DMS53 treated with DMSO at 0.1 percent for 48 hours (cell line): Measurements from ENCODE around the gene GRIK5.

Experiments
- DNase-seq: peaks from one replicate; lab custom pipeline; 2025; ENCODE audit not compliant: unreplicated experiment; lab: John Stamatoyannopoulos, UW

Gene GRIK5

DNA sequence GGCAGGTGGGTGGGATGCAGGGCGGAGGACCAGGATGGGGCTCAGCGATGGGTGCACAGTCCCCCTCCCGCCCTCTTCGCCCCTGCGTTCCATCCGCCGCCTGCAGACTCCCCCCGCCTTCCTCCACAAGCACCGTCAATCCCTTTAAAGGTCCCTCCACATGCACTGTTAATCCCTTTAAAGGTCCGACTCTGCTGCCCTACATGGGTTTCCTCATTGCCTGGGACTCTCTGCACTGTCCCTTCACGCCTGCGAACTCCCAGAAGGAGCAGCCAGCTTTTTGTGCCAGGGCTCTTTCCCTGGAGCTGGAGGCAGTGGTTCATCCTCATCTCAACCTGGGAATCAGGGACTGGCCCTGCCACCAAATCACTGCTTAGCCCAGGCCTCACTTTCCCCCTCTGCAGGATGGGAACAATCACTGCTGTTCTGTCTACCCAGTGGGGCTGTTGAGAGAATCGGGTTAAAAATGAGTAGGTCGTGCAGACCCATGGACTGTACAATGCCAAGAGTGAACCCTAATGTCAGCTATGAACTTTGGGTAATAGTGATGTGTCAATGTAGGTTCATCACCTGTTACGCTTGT, 26.3 kb upstream of the GRIK5 start:
- DNase-seq, result no peak

GRCh38 chr19:42095814-42096230, 25.8 kb upstream of the GRIK5 start:
- no peak for DNase-seq

GRCh38 chr19:42095142-42095813, 25.3 kb upstream of the GRIK5 start:
- DNase-seq, result no peak

DNA sequence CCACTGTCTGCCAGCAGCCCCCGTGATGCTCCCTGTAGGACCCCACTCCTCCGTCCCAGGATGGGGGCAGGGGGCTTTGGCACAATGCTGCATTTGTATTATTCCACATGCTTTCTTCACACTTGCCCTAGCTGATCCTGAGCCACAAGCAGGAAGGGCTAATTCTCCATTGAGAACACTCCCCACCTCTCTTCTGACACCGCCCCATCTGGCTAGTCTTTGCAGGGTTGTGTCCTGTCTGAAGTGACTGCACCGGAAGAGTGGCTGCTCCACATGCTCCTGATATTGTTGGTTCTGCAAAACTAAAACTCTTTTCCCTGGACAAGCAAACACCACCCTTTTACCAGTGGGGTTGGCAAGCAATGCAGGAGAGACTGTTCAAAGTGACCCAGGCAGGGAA, 23.9 kb upstream of the GRIK5 start:
- DNase-seq, result no peak

DNA sequence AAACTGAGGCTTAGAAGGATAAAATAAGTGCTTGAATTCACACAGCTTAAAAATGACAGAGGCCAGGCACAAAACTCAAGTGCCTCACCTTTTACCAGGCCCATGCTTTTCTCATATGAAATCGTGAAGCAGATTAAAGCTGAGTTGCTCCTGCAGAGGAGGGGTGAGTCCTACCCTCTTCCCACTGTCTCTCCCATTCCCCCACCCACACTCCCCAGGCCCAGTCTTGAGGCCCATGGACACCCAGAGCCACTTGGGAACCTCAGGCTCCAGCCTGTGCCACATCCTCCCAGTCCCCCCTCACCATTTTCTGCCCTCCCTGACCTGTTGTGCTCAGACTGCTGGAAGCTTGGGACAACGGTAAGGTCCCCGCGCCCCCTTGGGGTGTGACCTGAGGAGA, 23.5 kb upstream of the GRIK5 start:
- DNase-seq, result no peak

- peak; percentile 64 for DNase-seq
These were observed 22.3 kb upstream of the GRIK5 start for GRCh38 chr19:42092350-42092749.

DNA sequence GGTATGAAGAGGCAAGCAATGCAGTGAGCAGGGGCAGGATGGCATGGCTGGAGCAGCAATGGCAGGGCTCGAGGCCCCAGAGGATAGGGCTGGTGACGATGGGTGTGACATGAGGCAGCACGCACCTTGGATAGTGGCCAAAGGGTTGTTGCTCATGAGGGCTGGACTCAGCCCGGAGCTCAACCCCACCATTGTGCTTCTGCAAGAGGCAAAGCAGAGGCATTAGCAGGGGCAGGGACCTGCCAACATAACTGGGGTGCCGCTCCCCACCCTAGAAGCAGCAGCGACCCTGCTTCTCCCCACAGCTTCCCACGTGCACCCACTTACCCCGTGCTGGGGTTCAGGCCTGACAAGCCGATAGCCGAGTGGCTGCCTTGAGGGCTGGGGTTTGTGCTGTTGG, 21.7 kb upstream of the GRIK5 start:
- DNase-seq, result no peak

DNA sequence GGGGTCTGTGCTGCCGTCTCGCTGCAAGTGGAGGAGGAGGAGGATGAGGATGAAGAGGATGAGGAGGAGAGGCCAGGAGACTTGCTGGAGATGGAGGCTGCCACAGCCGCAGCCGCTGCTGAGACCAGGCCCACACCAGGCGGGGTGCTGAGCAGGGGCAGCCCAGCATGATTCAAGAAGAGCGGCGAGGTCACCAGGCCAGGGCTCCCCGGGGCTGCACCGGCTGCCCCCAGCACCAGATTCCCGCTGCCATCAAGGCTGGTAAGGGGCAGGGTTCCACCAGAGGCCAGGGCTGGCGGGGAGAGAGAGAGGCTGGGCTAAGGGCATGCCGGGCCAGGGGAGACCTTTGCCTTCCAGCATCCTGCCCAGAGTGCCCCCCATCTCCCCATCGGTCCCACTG, 21.3 kb upstream of the GRIK5 start:
- DNase-seq, result no peak

GRCh38 chr19:42090672-42091071, 20.7 kb upstream of the GRIK5 start:
- no peak for DNase-seq

- DNase-seq, result no peak
These were observed 19.8 kb upstream of the GRIK5 start for GRCh38 chr19:42089772-42090171.

- no peak for DNase-seq
These were observed 19.3 kb upstream of the GRIK5 start for GRCh38 chr19:42089191-42089750.

GRCh38 chr19:42088471-42089190, 18.6 kb upstream of the GRIK5 start:
- no peak for DNase-seq

DNA sequence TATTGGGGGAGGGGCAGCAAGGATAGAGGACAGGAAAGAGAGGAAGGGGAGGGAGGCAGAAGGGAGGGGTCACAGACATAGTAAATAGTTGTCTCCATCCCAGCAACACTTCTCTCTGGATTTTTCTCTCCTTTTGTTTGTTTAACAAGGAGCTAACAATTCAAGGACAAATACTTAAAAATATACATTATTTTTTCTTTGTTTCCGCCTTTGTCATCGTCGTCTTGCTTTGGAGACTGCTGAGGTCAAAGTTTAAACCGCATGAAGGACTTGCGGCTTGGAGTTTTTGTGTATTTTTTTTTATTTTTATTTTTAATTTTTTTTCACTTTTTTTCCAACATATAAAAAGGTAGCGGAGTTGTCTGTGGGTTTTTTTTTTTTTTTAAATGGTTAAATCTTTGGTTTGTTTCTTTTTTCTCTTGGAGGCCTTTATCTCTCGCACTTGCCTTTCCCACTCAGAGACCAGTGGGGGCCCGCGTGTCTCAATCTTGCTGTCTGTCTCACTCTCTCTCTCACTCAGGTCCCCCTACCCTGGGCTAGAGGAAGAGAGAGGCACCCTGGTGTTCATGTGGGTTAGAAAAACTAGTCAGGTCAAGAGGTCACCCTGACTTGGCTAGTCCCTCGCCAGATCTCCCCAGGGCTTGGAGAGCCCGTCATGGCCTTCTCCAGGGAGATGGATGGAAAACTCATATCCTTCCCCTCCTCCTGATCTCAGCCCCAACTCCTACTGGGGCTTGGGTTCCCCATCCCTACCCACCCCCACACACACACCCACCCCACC, 17.0 kb upstream of the GRIK5 start:
- DNase-seq, result no peak

DNA sequence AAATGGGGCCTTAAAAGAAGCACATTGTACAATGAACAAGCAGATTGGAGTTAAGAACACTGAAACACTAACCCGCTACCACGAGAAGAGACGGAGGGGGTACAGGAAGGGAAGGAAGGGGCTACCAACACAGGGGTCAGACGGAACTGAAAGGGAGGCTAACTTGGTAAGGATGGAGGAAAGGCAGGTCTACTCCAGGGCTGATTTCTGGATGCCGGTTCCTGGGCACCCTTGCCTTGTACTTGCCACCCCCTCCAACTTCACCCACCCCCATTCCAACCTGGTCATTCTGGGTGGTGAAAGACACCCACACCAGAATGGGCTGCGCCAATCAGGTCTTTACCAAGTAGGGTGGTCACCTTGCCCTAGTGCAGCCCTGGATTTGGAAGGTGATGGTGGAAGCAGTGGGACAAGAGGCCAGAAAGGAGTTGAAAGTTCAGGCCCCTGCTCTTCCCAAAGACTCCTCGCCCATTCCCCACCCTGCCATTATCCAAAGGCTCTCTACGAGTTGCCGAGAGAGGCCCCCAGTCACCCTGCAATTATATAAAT, 16.3 kb upstream of the GRIK5 start:
- no peak for DNase-seq

DNA sequence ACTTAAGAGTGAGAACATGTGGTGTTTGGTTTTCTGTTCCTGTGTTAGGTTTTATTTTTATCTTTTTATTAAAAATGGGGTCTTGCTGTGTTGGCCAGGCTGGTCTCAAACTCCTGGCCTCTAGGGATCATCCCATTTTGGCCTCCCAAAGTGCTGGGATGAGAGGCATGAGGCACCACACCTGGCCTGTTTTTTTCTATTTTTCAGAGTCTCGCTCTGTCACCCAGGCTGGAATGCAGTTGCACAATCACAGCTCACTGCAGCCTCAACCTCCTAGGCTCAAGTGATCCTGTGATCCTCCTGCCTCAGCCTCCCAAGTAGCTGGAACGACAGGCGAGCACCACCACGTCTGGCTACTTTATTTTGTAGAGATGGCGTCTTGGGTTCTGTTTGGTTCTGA, 13.5 kb upstream of the GRIK5 start:
- no peak for DNase-seq

DNA sequence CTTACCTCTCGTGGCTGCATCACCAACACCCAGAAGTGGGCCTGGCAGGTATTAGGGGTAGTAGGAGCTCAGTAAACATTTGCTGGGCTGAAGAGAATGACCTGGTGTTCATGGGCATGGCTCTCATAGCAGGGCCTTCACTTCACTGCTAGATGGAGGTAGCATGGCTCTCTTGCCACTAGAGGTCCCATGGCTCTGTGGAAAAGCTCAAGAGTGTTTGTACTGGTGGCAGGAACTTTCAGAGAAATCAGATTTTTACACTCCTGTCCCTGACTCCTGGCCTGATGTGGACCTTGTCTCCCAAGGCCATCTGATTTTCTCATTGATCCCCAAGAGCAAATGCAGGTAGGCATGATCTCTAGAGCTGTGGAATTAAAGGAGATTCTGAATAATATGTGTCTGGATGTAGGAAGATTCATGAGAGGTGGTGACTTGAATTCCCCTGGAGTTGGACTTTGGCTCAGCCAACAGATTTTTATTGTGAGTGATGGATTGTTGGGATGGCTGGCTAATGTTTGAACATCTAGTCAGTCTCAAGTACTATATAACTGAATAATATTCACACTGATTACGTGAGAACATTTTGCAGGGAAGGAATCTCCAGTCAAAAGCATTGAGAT, 11.7 kb upstream of the GRIK5 start:
- DNase-seq, result peak; percentile 35

- DNase-seq, result no peak
These were observed 10.9 kb upstream of the GRIK5 start for GRCh38 chr19:42080764-42081375.

DNA sequence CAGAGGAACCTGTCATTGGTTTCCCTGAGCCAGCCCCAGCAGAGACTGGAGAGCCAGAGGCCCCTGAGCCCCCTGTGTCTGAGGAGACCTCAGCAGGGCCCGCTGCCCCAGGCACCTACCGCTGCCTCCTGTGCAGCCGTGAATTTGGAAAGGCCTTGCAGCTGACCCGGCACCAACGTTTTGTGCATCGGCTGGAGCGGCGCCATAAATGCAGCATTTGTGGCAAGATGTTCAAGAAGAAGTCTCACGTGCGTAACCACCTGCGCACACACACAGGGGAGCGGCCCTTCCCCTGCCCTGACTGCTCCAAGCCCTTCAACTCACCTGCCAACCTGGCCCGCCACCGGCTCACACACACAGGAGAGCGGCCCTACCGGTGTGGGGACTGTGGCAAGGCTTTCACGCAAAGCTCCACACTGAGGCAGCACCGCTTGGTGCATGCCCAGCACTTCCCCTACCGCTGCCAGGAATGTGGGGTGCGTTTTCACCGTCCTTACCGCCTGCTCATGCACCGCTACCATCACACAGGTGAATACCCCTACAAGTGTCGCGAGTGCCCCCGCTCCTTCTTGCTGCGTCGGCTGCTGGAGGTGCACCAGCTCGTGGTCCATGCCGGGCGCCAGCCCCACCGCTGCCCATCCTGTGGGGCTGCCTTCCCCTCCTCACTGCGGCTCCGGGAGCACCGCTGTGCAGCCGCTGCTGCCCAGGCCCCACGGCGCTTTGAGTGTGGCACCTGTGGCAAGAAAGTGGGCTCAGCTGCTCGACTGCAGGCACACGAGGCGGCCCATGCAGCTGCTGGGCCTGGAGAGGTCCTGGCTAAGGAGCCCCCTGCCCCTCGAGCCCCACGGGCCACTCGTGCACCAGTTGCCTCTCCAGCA, 10.1 kb upstream of the GRIK5 start:
- DNase-seq, result no peak

GRCh38 chr19:42079276-42079669, 9.3 kb upstream of the GRIK5 start:
- DNase-seq, result no peak
